ENCODE data around the gene C5orf58.
A peak's percentile ranks its signal among the peaks of the same experiment; 100 is the strongest.

The C5orf58 gene

DNA sequence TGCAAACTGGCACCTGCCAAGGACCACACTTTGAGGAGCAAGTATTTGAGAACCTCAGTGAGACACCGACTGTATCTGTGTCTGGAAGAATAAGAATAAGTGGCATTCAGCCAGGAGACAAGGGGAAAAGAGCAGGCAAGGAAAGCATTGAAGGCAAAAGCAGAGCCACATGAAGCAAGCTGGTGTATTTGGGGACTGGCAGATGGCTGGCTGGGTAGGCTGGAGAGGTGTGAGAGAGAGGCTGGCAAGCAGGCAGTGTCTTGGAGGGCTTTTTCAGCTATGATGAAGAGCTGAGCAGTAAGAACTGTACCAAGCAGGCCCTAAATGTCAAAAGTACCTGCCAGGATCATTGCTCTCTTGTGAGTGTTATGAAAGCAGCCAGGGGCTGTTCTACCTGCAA is 14.1 kb upstream of the C5orf58 start:
- no peak for TF ChIP-seq ARNTL (CRISPR knock-in tag; IDR thresholded peaks at IDR 0.05; ENCODE audit: borderline replicate concordance, low read depth)
- TF ChIP-seq, protein P1, sequence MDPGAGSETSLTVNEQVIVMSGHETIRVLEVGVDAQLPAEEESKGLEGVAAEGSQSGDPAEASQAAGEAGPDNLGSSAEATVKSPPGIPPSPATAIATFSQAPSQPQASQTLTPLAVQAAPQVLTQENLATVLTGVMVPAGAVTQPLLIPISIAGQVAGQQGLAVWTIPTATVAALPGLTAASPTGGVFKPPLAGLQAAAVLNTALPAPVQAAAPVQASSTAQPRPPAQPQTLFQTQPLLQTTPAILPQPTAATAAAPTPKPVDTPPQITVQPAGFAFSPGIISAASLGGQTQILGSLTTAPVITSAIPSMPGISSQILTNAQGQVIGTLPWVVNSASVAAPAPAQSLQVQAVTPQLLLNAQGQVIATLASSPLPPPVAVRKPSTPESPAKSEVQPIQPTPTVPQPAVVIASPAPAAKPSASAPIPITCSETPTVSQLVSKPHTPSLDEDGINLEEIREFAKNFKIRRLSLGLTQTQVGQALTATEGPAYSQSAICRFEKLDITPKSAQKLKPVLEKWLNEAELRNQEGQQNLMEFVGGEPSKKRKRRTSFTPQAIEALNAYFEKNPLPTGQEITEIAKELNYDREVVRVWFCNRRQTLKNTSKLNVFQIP (CRISPR knock-in tag; IDR thresholded peaks at IDR 0.05; ENCODE audit: borderline replicate concordance, low read depth), result no peak
- no peak for TF ChIP-seq CSDC2 (CRISPR knock-in tag; IDR thresholded peaks at IDR 0.05)
- no peak for TF ChIP-seq BACH2 (CRISPR knock-in tag; IDR thresholded peaks at IDR 0.05; ENCODE audit: borderline replicate concordance)
- TF ChIP-seq, protein P2, sequence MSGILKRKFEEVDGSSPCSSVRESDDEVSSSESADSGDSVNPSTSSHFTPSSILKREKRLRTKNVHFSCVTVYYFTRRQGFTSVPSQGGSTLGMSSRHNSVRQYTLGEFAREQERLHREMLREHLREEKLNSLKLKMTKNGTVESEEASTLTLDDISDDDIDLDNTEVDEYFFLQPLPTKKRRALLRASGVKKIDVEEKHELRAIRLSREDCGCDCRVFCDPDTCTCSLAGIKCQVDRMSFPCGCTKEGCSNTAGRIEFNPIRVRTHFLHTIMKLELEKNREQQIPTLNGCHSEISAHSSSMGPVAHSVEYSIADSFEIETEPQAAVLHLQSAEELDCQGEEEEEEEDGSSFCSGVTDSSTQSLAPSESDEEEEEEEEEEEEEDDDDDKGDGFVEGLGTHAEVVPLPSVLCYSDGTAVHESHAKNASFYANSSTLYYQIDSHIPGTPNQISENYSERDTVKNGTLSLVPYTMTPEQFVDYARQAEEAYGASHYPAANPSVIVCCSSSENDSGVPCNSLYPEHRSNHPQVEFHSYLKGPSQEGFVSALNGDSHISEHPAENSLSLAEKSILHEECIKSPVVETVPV (CRISPR knock-in tag; IDR thresholded peaks at IDR 0.05), result no peak
- no peak for TF ChIP-seq ZFP30 (CRISPR knock-in tag; IDR thresholded peaks at IDR 0.05)
- no peak for TF ChIP-seq ISL1 (CRISPR knock-in tag; IDR thresholded peaks at IDR 0.05)
- TF ChIP-seq GLIS3 (CRISPR knock-in tag; IDR thresholded peaks at IDR 0.05), result no peak
- TF ChIP-seq TCF4 (CRISPR knock-in tag; IDR thresholded peaks at IDR 0.05; ENCODE audit: borderline replicate concordance), result no peak
- no peak for TF ChIP-seq SNAI2 (CRISPR knock-in tag; IDR thresholded peaks at IDR 0.05)
- TF ChIP-seq, protein P3, sequence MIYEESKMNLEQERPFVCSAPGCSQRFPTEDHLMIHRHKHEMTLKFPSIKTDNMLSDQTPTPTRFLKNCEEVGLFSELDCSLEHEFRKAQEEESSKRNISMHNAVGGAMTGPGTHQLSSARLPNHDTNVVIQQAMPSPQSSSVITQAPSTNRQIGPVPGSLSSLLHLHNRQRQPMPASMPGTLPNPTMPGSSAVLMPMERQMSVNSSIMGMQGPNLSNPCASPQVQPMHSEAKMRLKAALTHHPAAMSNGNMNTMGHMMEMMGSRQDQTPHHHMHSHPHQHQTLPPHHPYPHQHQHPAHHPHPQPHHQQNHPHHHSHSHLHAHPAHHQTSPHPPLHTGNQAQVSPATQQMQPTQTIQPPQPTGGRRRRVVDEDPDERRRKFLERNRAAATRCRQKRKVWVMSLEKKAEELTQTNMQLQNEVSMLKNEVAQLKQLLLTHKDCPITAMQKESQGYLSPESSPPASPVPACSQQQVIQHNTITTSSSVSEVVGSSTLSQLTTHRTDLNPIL (CRISPR knock-in tag; IDR thresholded peaks at IDR 0.05; ENCODE audit: low read depth), result no peak
- TF ChIP-seq, protein P4, sequence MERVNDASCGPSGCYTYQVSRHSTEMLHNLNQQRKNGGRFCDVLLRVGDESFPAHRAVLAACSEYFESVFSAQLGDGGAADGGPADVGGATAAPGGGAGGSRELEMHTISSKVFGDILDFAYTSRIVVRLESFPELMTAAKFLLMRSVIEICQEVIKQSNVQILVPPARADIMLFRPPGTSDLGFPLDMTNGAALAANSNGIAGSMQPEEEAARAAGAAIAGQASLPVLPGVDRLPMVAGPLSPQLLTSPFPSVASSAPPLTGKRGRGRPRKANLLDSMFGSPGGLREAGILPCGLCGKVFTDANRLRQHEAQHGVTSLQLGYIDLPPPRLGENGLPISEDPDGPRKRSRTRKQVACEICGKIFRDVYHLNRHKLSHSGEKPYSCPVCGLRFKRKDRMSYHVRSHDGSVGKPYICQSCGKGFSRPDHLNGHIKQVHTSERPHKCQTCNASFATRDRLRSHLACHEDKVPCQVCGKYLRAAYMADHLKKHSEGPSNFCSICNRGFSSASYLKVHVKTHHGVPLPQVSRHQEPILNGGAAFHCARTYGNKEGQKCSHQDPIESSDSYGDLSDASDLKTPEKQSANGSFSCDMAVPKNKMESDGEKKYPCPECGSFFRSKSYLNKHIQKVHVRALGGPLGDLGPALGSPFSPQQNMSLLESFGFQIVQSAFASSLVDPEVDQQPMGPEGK (CRISPR knock-in tag; IDR thresholded peaks at IDR 0.05; ENCODE audit: borderline replicate concordance), result no peak
- no peak for TF ChIP-seq ZC3H10 (CRISPR knock-in tag; IDR thresholded peaks at IDR 0.05)
- no peak for TF ChIP-seq OSR1 (CRISPR knock-in tag; IDR thresholded peaks at IDR 0.05)
- no peak for TF ChIP-seq ZNF8 (CRISPR knock-in tag; IDR thresholded peaks at IDR 0.05)
- TF ChIP-seq ZFP3 (CRISPR knock-in tag; IDR thresholded peaks at IDR 0.05), result no peak

DNA sequence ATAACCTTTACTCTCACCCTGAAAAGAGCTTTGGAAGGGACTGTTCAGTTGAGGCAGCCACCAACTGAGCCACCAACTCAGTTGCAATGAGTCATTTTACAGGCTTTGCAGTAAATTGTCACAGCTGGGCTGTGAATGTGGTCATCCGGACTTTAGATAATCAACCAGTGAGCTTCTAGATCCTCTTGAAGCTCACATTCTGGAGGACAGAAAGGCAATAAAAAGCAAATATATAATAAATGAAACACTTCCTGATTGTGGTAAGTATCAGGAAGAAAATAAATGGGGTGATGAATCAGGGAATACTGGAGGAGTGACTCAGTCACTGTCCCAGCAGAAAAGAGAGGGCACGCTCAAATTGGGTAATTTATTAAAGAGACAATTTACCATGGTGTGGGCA is 13.2 kb upstream of the C5orf58 start:
- TF ChIP-seq ZNF565 (CRISPR knock-in tag; conservative IDR thresholded peaks at IDR 0.05; ENCODE audit: low read depth) (no peak), SNAI2 (CRISPR knock-in tag; IDR thresholded peaks at IDR 0.05) (no peak), CSDC2 (CRISPR knock-in tag; IDR thresholded peaks at IDR 0.05) (no peak), ISL1 (CRISPR knock-in tag; IDR thresholded peaks at IDR 0.05) (no peak), ZFP3 (CRISPR knock-in tag; IDR thresholded peaks at IDR 0.05) (no peak), TCF4 (CRISPR knock-in tag; IDR thresholded peaks at IDR 0.05; ENCODE audit: borderline replicate concordance) (no peak)
- TF ChIP-seq, protein P4 (CRISPR knock-in tag; IDR thresholded peaks at IDR 0.05; ENCODE audit: borderline replicate concordance), result no peak
- TF ChIP-seq, protein P1 (CRISPR knock-in tag; IDR thresholded peaks at IDR 0.05; ENCODE audit: borderline replicate concordance, low read depth), result no peak
- peak; percentile 58 for ATAC-seq

More for the DNA sequence above, 14.1 kb upstream of the C5orf58 start:
- no peak for ATAC-seq

DNA sequence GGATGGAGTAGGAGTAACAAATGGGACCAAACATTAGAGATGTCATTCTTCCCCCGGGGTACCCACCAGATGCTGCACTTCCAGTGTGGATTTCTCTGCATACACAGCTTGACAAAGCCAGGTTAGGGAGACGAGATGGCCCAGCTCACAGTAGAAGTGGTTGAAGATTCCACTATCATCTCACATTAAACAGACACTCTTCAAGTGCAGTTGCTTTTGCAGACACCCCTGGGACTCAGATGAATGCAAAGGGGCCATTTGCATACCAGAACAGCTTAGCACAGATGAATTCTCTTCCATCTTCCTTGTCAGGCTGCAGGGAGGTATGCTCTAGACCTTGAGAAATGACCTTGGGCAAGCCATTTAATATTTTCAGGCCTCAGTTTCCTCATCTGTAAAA is 12.6 kb upstream of the C5orf58 start:
- ATAC-seq, result no peak
- TF ChIP-seq ZFP30 (CRISPR knock-in tag; IDR thresholded peaks at IDR 0.05), result no peak
- TF ChIP-seq, protein P1 (CRISPR knock-in tag; IDR thresholded peaks at IDR 0.05; ENCODE audit: borderline replicate concordance, low read depth), result no peak
- TF ChIP-seq OSR1 (CRISPR knock-in tag; IDR thresholded peaks at IDR 0.05), result no peak
- TF ChIP-seq, protein P3 (CRISPR knock-in tag; IDR thresholded peaks at IDR 0.05; ENCODE audit: low read depth), result no peak
- no peak for TF ChIP-seq TCF4 (CRISPR knock-in tag; IDR thresholded peaks at IDR 0.05; ENCODE audit: borderline replicate concordance)
- no peak for TF ChIP-seq BACH2 (CRISPR knock-in tag; IDR thresholded peaks at IDR 0.05; ENCODE audit: borderline replicate concordance)
- no peak for TF ChIP-seq SNAI2 (CRISPR knock-in tag; IDR thresholded peaks at IDR 0.05)
- no peak for TF ChIP-seq PPARA (CRISPR knock-in tag; IDR thresholded peaks at IDR 0.05; ENCODE audit: borderline replicate concordance)
- TF ChIP-seq, protein P4 (CRISPR knock-in tag; IDR thresholded peaks at IDR 0.05; ENCODE audit: borderline replicate concordance), result no peak
- TF ChIP-seq ISL1 (CRISPR knock-in tag; IDR thresholded peaks at IDR 0.05), result no peak
- TF ChIP-seq ZC3H10 (CRISPR knock-in tag; IDR thresholded peaks at IDR 0.05), result no peak
- TF ChIP-seq ZNF70 (CRISPR knock-in tag; IDR thresholded peaks at IDR 0.05), result no peak
- no peak for TF ChIP-seq GLIS3 (CRISPR knock-in tag; IDR thresholded peaks at IDR 0.05)
- no peak for TF ChIP-seq ESRRG (CRISPR knock-in tag; IDR thresholded peaks at IDR 0.05)
